D721Med (cell line): ENCODE results near the gene MEF2B.

ENCODE experiments used
- DNase-seq: peaks from one replicate; pipeline ENCODE4 v3.0.0; 2011; ENCODE audit warnings: low spot score; ENCODE audit not compliant: insufficient read length
- FAIRE-seq: peaks from 2 replicates; lab custom pipeline; 2011; peaks lifted over from hg19 to GRCh38; lab: Jason Lieb, UNC
- CTCF ChIP-seq: IDR thresholded peaks from 2 replicates; pipeline ENCODE4 v1.5.1; 2012; ENCODE audit warnings: mild to moderate bottlenecking, control low read depth; ENCODE audit not compliant: insufficient read depth; ENCODE audit errors: missing control alignments

MEF2B gene

GRCh38 chr19:19167612-19168011 lies 2.5 kb downstream of the MEF2B start:
- FAIRE-seq: no peak
- no peak for DNase-seq
- no peak for TF ChIP-seq CTCF

- TF ChIP-seq CTCF: no peak
- DNase-seq (no peak), FAIRE-seq (no peak)
Observed at GRCh38 chr19:19165396-19165795, 4.7 kb downstream of the MEF2B start.

- DNase-seq: no peak
- no peak for FAIRE-seq
- TF ChIP-seq CTCF: no peak
Observed at GRCh38 chr19:19162495-19162894, 7.6 kb downstream of the MEF2B start.

GRCh38 chr19:19160461-19161035 lies 9.5 kb downstream of the MEF2B start:
- no peak for FAIRE-seq

GRCh38 chr19:19159534-19159933 lies 10.5 kb downstream of the MEF2B start:
- no peak for FAIRE-seq
- no peak for DNase-seq
- TF ChIP-seq CTCF: no peak

More at GRCh38 chr19:19160461-19161035, 9.5 kb downstream of the MEF2B start:
- TF ChIP-seq CTCF: no peak
- no peak for DNase-seq

GRCh38 chr19:19157808-19158207 lies 12.3 kb downstream of the MEF2B start:
- no peak for FAIRE-seq
- TF ChIP-seq CTCF: no peak

GRCh38 chr19:19155495-19156219 lies 14.4 kb downstream of the MEF2B start:
- FAIRE-seq: no peak
- no peak for TF ChIP-seq CTCF
- no peak for DNase-seq

More at GRCh38 chr19:19157808-19158207, 12.3 kb downstream of the MEF2B start:
- DNase-seq: no peak
